Muscle layer of duodenum (tissue), 2 donors: Measurements from ENCODE around the gene DIAPH2.
"Not testable (repeated sequence)": the region's sequence is repeated elsewhere in the genome, so short reads cannot be mapped to it uniquely, and the experiment has no call there.

ENCODE experiments used
- H3K27ac ChIP-seq: one replicate; pipeline ENCODE4 v1.7.0; 2013; ENCODE audit warnings: mild to moderate bottlenecking, low read length
- H3K27me3 ChIP-seq: one replicate; pipeline ENCODE4 v1.7.0; 2013; ENCODE audit warnings: low read depth, mild to moderate bottlenecking, control low read depth, low read length
- H3K36me3 ChIP-seq, 2 donors: one replicate each; pipeline ENCODE4 v1.7.0; 2013; ENCODE audit warnings: low read length in 2 of 2, control low read depth in 1 of 2, mild to moderate bottlenecking in 1 of 2; ENCODE audit not compliant: insufficient read depth in 2 of 2, control insufficient read depth in 1 of 2
- H3K4me1 ChIP-seq, 2 donors: one replicate each; pipeline ENCODE4 v1.7.0; 2013; ENCODE audit warnings: low read length in 2 of 2, mild to moderate bottlenecking in 2 of 2, control low read depth in 1 of 2, moderate library complexity in 1 of 2; ENCODE audit not compliant: insufficient read depth in 2 of 2, control insufficient read depth in 1 of 2
- H3K4me3 ChIP-seq, 2 donors: one replicate each; pipeline ENCODE4 v1.7.0; 2013; ENCODE audit warnings: low read length in 2 of 2, low read depth in 1 of 2, mild to moderate bottlenecking in 1 of 2
- H3K9me3 ChIP-seq, 2 donors: one replicate each; pipeline ENCODE4 v1.7.0; 2013; ENCODE audit warnings: low read length in 2 of 2, control low read depth in 1 of 2, mild to moderate bottlenecking in 1 of 2; ENCODE audit not compliant: control insufficient read depth in 1 of 2
- donor health status: healthy.

Gene DIAPH2

DNA sequence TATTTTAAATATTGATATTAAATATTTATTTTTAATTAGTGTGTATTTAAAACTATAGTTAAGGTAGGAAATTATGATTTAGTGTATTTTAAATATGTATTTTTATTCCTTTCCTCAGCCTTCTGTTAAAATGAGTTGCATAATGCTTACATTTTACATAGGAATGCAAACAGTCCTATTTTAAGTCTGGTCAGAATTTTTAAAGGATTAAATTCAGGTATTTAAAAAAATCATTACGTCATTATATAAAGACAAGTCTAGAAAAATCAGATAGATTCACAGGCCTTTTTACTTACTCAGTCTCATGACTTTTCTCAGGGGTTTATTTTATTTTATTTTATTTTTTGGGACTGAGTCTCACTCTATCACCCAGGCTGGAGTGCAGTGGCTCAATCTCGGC lies 148.7 kb downstream of the DIAPH2 start:
- Histone ChIP-seq H3K4me3 (no peak overlapping the region), H3K27me3 (no peaks in the 10 kb centered on the region), H3K9me3 (no peaks in the 10 kb centered on the region), H3K27ac (no peak overlapping the region), H3K4me1 (peaks cover 0 to 3% of the 10 kb centered on the region in 2 donors), H3K36me3 (no peaks in the 10 kb centered on the region)

- Histone ChIP-seq H3K27me3 (no peaks in the 10 kb centered on the region), H3K9me3 (no peaks in the 10 kb centered on the region), H3K4me1 (peaks cover 0 to 3% of the 10 kb centered on the region in 2 donors), H3K36me3 (no peaks in the 10 kb centered on the region), H3K4me3 (no peak overlapping the region), H3K27ac (no peak overlapping the region)
Measured at GRCh38 chrX:96834137-96834536, 149.5 kb downstream of the DIAPH2 start.

DNA sequence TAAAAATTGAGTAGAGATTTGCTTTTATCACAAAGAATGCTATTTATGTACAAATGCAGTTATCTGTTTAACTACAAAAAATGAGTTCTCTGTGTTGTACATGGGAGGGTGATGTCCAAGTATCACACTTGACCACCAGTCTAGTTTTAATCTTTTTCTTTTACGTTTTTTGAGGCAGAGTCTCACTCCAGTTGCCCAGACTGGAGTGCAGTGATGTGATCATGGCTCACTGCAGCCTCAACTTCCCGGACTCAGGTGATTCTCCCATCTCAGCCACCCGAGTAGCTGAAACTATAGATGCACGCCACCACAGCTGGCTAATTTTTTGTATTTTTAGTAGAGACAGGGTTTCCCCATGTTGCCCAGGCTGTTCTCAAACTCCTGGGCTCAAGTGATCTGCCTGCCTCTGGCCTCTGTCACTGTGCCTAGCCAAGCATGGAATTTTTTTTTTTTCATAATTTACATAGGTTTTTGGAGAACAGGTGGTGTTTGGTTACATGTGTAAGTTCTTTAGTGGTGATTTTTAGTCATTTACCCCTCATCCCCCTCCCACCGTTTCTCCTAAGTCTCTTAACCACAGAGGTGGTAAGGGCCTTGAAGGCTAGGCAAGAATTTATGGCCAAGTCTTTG lies 151.1 kb downstream of the DIAPH2 start:
- no peaks in the 10 kb centered on the region for H3K36me3 ChIP-seq
- H3K9me3 ChIP-seq = no peaks in the 10 kb centered on the region
- no peaks in the 10 kb centered on the region for H3K27me3 ChIP-seq
- H3K4me3 ChIP-seq = no peak overlapping the region
- peaks cover 0 to 3% of the 10 kb centered on the region in 2 donors for H3K4me1 ChIP-seq
- H3K27ac ChIP-seq = no peak overlapping the region

DNA sequence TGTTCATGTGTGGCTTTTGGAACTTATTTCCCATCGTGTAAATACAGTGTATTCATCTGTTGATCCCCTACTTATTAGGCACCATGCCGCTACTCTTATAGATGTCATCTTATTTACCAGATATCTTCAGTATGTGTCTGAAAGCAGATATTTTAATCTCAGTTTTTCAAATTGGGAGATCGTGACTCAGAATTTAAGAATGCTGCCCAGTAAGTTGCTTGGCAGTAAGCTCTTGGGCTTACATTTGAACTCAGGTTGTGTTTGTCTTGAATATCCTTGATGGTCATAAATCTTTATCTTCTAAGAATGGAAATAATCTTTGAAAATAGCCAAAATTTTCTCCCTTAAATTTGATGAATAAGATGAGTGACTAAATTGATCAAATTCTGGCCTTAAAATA lies 153.2 kb downstream of the DIAPH2 start:
- Histone ChIP-seq H3K4me1 (peaks cover 0 to 8% of the 10 kb centered on the region in 2 donors), H3K36me3 (no peaks in the 10 kb centered on the region), H3K9me3 (no peaks in the 10 kb centered on the region), H3K27me3 (no peaks in the 10 kb centered on the region), H3K27ac (no peak overlapping the region), H3K4me3 (no peak overlapping the region)

DNA sequence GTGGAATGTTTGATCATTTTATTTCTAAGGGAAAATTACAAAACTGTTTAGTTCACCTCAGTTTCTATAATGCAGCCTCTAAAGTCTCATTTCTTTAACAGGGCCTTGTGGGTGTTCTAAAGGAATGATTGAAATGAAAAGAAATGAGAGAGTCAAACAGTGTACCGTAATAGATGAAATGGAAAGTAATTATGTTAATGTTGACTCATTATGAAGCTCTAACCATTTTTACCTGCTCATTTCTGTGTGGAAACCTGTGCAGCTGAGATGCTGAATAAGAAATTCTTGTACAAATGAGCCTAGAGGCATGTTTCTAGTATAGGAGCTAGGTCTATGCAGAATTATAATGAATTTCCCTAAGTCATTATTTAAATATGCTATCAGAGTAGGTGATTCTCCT lies 153.9 kb downstream of the DIAPH2 start:
- H3K9me3 ChIP-seq = no peaks in the 10 kb centered on the region

GRCh38 chrX:96841325-96841724 lies 156.7 kb downstream of the DIAPH2 start:
- Histone ChIP-seq H3K9me3 (no peaks in the 10 kb centered on the region), H3K27me3 (no peaks in the 10 kb centered on the region), H3K4me1 (peaks cover 0 to 8% of the 10 kb centered on the region in 2 donors), H3K36me3 (no peaks in the 10 kb centered on the region), H3K4me3 (no peak overlapping the region), H3K27ac (no peak overlapping the region)

More for the DNA sequence above, 153.9 kb downstream of the DIAPH2 start:
- H3K36me3 ChIP-seq = no peaks in the 10 kb centered on the region
- no peak overlapping the region for H3K4me3 ChIP-seq
- peaks cover 0 to 8% of the 10 kb centered on the region in 2 donors for H3K4me1 ChIP-seq
- no peak overlapping the region for H3K27ac ChIP-seq
- no peaks in the 10 kb centered on the region for H3K27me3 ChIP-seq

DNA sequence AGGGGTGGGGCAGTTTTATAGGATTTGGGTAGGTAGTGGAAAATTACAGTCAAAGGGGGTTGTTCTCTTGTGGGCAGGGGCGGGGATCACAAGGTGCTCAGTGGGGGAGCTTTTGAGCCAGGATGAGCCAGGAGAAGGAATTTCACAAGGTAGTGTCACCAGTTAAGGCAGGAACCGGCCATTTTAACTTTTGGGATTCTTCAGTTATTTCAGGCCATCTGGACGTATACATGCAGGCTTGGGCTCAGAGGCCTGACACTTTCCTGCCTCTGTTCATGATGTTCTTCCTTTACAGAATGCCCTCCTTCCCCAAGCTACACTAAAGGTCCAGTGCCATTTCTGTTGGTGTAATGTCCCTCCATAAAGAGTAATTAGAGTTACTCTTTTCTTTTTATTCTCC lies 157.2 kb downstream of the DIAPH2 start:
- H3K4me1 ChIP-seq, H3K27me3 ChIP-seq, H3K27ac ChIP-seq: not testable (repeated sequence)

GRCh38 chrX:96843566-96843965 lies 158.9 kb downstream of the DIAPH2 start:
- Histone ChIP-seq H3K36me3 (no peaks in the 10 kb centered on the region), H3K27ac (no peak overlapping the region), H3K27me3 (no peaks in the 10 kb centered on the region), H3K4me1 (peaks cover 0 to 5% of the 10 kb centered on the region in 2 donors), H3K9me3 (no peaks in the 10 kb centered on the region), H3K4me3 (no peak overlapping the region)

More for the DNA sequence above, 157.2 kb downstream of the DIAPH2 start:
- H3K9me3 ChIP-seq, H3K4me3 ChIP-seq, H3K36me3 ChIP-seq: not testable (repeated sequence)

- Histone ChIP-seq H3K4me1 (no peaks in the 10 kb centered on the region), H3K36me3 (no peaks in the 10 kb centered on the region), H3K9me3 (no peaks in the 10 kb centered on the region), H3K27me3 (no peaks in the 10 kb centered on the region), H3K4me3 (no peak overlapping the region), H3K27ac (no peak overlapping the region)
Measured at GRCh38 chrX:96846841-96847240, 162.2 kb downstream of the DIAPH2 start.

DNA sequence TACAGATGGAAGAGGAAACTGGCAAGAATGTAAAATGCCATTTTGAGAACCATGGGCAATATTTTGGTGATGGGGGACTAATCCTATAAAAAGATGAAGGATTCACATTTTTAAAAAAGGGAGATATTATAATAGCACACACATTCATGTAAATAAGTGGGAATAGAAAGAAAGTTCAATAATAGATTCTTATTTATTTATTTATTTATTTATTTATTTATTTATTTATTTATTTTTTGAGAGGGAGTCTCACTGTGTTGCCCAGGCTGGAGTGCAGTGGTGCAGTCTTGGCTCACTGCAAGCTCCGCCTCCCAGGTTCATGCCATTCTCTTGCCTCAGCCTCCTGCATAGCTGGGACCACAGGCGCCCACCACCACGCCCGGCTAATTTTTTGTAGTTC lies 174.8 kb downstream of the DIAPH2 start:
- not testable (repeated sequence) for H3K27me3 ChIP-seq, H3K9me3 ChIP-seq, H3K4me3 ChIP-seq, H3K36me3 ChIP-seq, H3K4me1 ChIP-seq, H3K27ac ChIP-seq

- H3K27ac ChIP-seq = no peak overlapping the region
- no peaks in the 10 kb centered on the region for H3K36me3 ChIP-seq
- no peaks in the 10 kb centered on the region for H3K27me3 ChIP-seq
Measured at GRCh38 chrX:96861218-96861617, 176.6 kb downstream of the DIAPH2 start.

GRCh38 chrX:96861661-96862060 lies 177.0 kb downstream of the DIAPH2 start:
- H3K9me3 ChIP-seq = no peaks in the 10 kb centered on the region
- no peak overlapping the region for H3K4me3 ChIP-seq
- no peaks in the 10 kb centered on the region for H3K36me3 ChIP-seq
- H3K4me1 ChIP-seq = peaks cover 0 to 6% of the 10 kb centered on the region in 2 donors
- no peaks in the 10 kb centered on the region for H3K27me3 ChIP-seq
- no peak overlapping the region for H3K27ac ChIP-seq

More at GRCh38 chrX:96861218-96861617, 176.6 kb downstream of the DIAPH2 start:
- Histone ChIP-seq H3K4me3 (no peak overlapping the region), H3K9me3 (no peaks in the 10 kb centered on the region), H3K4me1 (peaks cover 0 to 6% of the 10 kb centered on the region in 2 donors)
